Activated CD4-positive, alpha-beta T cell treated with anti-CD3 and anti-CD28 coated beads for 24 hours (primary cell): Measurements from ENCODE around the gene NKX2-3.

Experiments
- DNase-seq, 2 donors: peaks; one replicate each; pipeline ENCODE4 v3.0.0-alpha.2; 2020; ENCODE audit warnings: low read depth in 2 of 2

NKX2-3 gene

GRCh38 chr10:99579971-99580370, 47.2 kb downstream of the NKX2-3 start:
- DNase-seq, result no peak

DNA sequence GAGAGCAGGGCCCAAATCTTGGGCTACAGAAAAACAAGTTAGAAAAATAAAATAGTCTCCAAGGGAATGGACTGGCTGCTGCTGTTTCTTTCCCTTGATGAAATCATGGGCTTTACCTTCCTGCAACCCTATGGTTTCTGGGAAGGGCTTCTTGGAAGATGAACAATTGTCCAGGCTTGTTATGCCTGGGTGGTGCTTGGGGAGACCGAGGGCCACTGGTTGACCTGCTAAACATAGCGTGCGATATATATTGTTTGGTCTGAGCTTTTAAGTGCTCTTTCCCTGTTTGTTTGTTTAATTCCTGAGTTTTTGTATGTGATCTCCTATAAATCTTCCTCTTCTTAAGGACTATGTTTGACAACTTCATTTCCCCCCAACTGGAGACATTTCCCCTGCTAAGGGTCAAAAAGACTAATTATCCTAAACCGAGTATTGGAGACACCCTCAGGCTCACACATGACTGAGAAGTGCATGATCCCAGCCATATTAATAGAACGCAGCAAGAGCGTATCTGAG, 49.6 kb downstream of the NKX2-3 start:
- no peak for DNase-seq

GRCh38 chr10:99583687-99584086, 50.9 kb downstream of the NKX2-3 start:
- DNase-seq, result no peak
